Measurements from ENCODE around the gene SIRT3.

SIRT3 gene

GRCh38 chr11:212150-213100 is 23.7 kb downstream of the SIRT3 start:
- TF ChIP-seq EZH2phosphoT487 (conservative IDR thresholded peaks at IDR 0.05; ENCODE audit: low read length) = no peak
- H3K4me3 ChIP-seq (ENCODE audit: insufficient read depth, low read length, poor library complexity, severe bottlenecking) = no peak overlapping the region
- no peaks in the 10 kb centered on the region for H3K9me2 ChIP-seq (replicated peaks; ENCODE audit: insufficient read depth, low read length)
- no peak overlapping the region for H3K9ac ChIP-seq (ENCODE audit: low read length)
- no peaks in the 10 kb centered on the region for H3K36me3 ChIP-seq (ENCODE audit: low read length)
- H3K79me2 ChIP-seq (ENCODE audit: insufficient read depth, low read length) = peaks cover 19% of the 10 kb centered on the region
- H4K20me1 ChIP-seq (ENCODE audit: low read depth, low read length) = no peaks in the 10 kb centered on the region; the same call in 1 of the 2 replicates
- no peaks in the 10 kb centered on the region for H3K9me3 ChIP-seq (ENCODE audit: insufficient read depth, low read length)
- H3K27ac ChIP-seq (ENCODE audit: low read depth, low read length) = no peak overlapping the region
- no peak overlapping the region for H2AFZ ChIP-seq (ENCODE audit: low read depth, low read length, severe bottlenecking)
- H3K4me2 ChIP-seq (ENCODE audit: low read depth, low read length, poor library complexity, severe bottlenecking) = no peak overlapping the region
- peaks cover 19% of the 10 kb centered on the region for H3F3A ChIP-seq (ENCODE audit: insufficient read depth)
- H3K27me3 ChIP-seq (ENCODE audit: low read length) = no peaks in the 10 kb centered on the region

GRCh38 chr11:211741-212140 is 24.4 kb downstream of the SIRT3 start:
- H3K27me3 ChIP-seq (ENCODE audit: low read length) = no peaks in the 10 kb centered on the region
- no peak overlapping the region for H3K4me2 ChIP-seq (ENCODE audit: low read depth, low read length, poor library complexity, severe bottlenecking)
- no peak for TF ChIP-seq CTCF (IDR thresholded peaks at IDR 0.05; ENCODE audit: insufficient read depth, low read length, poor library complexity, severe bottlenecking)
- no peak for TF ChIP-seq EZH2phosphoT487 (conservative IDR thresholded peaks at IDR 0.05; ENCODE audit: low read length)
- H3K9me2 ChIP-seq (replicated peaks; ENCODE audit: insufficient read depth, low read length) = no peaks in the 10 kb centered on the region
- H3K9me3 ChIP-seq (ENCODE audit: insufficient read depth, low read length) = no peaks in the 10 kb centered on the region
- peaks cover 21% of the 10 kb centered on the region for H3K79me2 ChIP-seq (ENCODE audit: insufficient read depth, low read length)
- no peak overlapping the region for H2AFZ ChIP-seq (ENCODE audit: low read depth, low read length, severe bottlenecking)
- no peaks in the 10 kb centered on the region; the same call in 1 of the 2 replicates for H4K20me1 ChIP-seq (ENCODE audit: low read depth, low read length)
- no peaks in the 10 kb centered on the region for H3K36me3 ChIP-seq (ENCODE audit: low read length)
- H3K27ac ChIP-seq (ENCODE audit: low read depth, low read length) = no peak overlapping the region
- H3F3A ChIP-seq (ENCODE audit: insufficient read depth) = peaks cover 16% of the 10 kb centered on the region
- H3K4me3 ChIP-seq (ENCODE audit: insufficient read depth, low read length, poor library complexity, severe bottlenecking) = no peak overlapping the region
- no peak overlapping the region for H3K9ac ChIP-seq (ENCODE audit: low read length)

DNA sequence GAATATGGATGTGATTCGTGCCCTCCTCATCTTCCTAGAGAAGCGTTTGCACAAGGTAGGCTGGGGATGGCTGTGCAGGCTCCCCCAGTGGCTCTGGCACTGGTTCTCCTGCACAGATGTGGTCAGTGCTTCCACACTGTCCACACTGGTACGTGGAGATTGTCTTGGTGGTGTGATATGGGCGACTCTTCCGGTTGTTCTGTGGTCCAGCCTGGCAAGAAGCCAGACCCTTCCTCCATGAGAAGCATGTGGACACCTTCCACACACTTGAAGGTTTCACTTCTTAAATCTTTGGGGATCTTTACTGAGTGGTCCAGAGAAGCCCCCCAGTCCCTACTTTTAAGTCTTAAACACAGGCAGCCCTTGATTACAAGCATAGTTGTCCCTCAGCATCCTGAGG is 24.8 kb downstream of the SIRT3 start:
- no peak for TF ChIP-seq EZH2phosphoT487 (conservative IDR thresholded peaks at IDR 0.05; ENCODE audit: low read length)
- no peak for TF ChIP-seq CTCF (IDR thresholded peaks at IDR 0.05; ENCODE audit: insufficient read depth, low read length, poor library complexity, severe bottlenecking)
- no peaks in the 10 kb centered on the region for H3K36me3 ChIP-seq (ENCODE audit: low read length)
- H3K9ac ChIP-seq (ENCODE audit: low read length) = no peak overlapping the region
- no peak overlapping the region for H3K4me3 ChIP-seq (ENCODE audit: insufficient read depth, low read length, poor library complexity, severe bottlenecking)
- no peak overlapping the region for H3K4me2 ChIP-seq (ENCODE audit: low read depth, low read length, poor library complexity, severe bottlenecking)
- H3K9me2 ChIP-seq (replicated peaks; ENCODE audit: insufficient read depth, low read length) = no peaks in the 10 kb centered on the region
- no peaks in the 10 kb centered on the region for H3K9me3 ChIP-seq (ENCODE audit: insufficient read depth, low read length)
- no peaks in the 10 kb centered on the region for H3K27me3 ChIP-seq (ENCODE audit: low read length)
- H4K20me1 ChIP-seq (ENCODE audit: low read depth, low read length) = no peaks in the 10 kb centered on the region; the same call in 1 of the 2 replicates
- H3K79me2 ChIP-seq (ENCODE audit: insufficient read depth, low read length) = peaks cover 25% of the 10 kb centered on the region
- H2AFZ ChIP-seq (ENCODE audit: low read depth, low read length, severe bottlenecking) = no peak overlapping the region
- peaks cover 13% of the 10 kb centered on the region for H3F3A ChIP-seq (ENCODE audit: insufficient read depth)
- H3K27ac ChIP-seq (ENCODE audit: low read depth, low read length) = no peak overlapping the region

- Histone ChIP-seq H3K4me2 (ENCODE audit: low read depth, low read length, poor library complexity, severe bottlenecking) (no peak overlapping the region), H3K4me3 (ENCODE audit: insufficient read depth, low read length, poor library complexity, severe bottlenecking) (no peak overlapping the region), H3K27me3 (ENCODE audit: low read length) (no peaks in the 10 kb centered on the region), H3K36me3 (ENCODE audit: low read length) (no peaks in the 10 kb centered on the region), H3K27ac (ENCODE audit: low read depth, low read length) (no peak overlapping the region), H2AFZ (ENCODE audit: low read depth, low read length, severe bottlenecking) (no peak overlapping the region), H3K79me2 (ENCODE audit: insufficient read depth, low read length) (peaks cover 30% of the 10 kb centered on the region), H3F3A (ENCODE audit: insufficient read depth) (peaks cover 13% of the 10 kb centered on the region), H3K9ac (ENCODE audit: low read length) (no peak overlapping the region), H3K9me3 (ENCODE audit: insufficient read depth, low read length) (no peaks in the 10 kb centered on the region), H3K9me2 (replicated peaks; ENCODE audit: insufficient read depth, low read length) (no peaks in the 10 kb centered on the region), H4K20me1 (ENCODE audit: low read depth, low read length) (no peaks in the 10 kb centered on the region; the same call in 1 of the 2 replicates)
- no peak for TF ChIP-seq CTCF (IDR thresholded peaks at IDR 0.05; ENCODE audit: insufficient read depth, low read length, poor library complexity, severe bottlenecking)
- TF ChIP-seq EZH2phosphoT487 (conservative IDR thresholded peaks at IDR 0.05; ENCODE audit: low read length) = no peak
Measured at GRCh38 chr11:210803-211180, 25.4 kb downstream of the SIRT3 start.

All from SU-DHL-6 (cell line).